ENCODE results near the gene USP49. TPM values are rescaled to one million over a fixed set of nuclear protein-coding genes. Genes with fewer than 3 reads are reported as not detected.

The USP49 gene
- 1.3 and 2.1 TPM in 2 replicates for total RNA-seq

GRCh38 chr6:41895300-41896233 is at the start of gene USP49:
USP49 (minus strand) TSS chr6:41895375; CDS start chr6:41806983, 88,392 bp downstream.

GRCh38 chr6:41941280-41942066 is 46.3 kb upstream of the USP49 start, which contains the start of gene CCND3:
CCND3 (minus strand) TSS chr6:41941808; CDS start chr6:41941649, 159 bp downstream.

GRCh38 chr6:41920921-41921711 is 25.9 kb upstream of the USP49 start, which contains the start of the genes BYSL and MED20:
BYSL (plus strand) TSS chr6:41921499; CDS start chr6:41921563, 64 bp downstream.
MED20 (minus strand) TSS chr6:41921139; CDS start chr6:41921018, 121 bp downstream.

DNA sequence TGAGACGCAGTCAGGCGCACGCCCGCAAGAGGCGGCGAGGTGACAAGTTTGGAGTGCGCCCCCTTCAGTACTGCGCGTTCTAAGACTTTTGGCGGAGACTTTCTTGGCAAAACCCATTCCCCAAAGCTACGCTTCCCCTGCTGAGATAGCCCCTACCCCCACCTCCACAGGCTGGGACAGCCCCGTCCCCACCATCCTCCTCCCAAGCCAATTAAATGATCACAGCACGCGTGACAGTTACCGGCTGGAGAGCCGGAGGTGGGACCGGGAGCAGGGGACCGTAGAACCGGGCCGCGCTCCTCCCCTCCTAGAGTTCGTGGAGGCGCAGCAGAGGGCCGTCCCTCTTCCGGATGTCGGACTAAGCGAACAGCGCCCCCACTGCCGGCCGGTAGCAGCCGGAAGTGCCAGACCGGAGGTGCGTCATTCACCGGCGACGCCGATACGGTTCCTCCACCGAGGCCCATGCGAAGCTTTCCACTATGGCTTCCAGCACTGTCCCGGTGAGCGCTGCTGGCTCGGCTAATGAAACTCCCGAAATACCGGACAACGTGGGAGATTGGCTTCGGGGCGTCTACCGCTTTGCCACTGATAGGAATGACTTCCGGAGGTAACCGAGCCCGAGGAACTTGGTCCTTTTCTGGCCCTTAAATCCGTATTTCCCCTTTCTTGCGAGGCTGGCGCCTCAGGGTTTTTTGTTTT is 107.8 kb downstream of the USP49 start, which contains the start of gene TOMM6:
TSS of gene TOMM6 (plus strand) at position 476 of the 699 bp plus-strand sequence. CDS start at position 480, 4 bp downstream.

GRCh38 chr6:41780551-41781365 is 114.4 kb downstream of the USP49 start, which contains the start of gene PRICKLE4:
PRICKLE4 (plus strand) TSS chr6:41780782; CDS start chr6:41783474, 2,692 bp downstream.

DNA sequence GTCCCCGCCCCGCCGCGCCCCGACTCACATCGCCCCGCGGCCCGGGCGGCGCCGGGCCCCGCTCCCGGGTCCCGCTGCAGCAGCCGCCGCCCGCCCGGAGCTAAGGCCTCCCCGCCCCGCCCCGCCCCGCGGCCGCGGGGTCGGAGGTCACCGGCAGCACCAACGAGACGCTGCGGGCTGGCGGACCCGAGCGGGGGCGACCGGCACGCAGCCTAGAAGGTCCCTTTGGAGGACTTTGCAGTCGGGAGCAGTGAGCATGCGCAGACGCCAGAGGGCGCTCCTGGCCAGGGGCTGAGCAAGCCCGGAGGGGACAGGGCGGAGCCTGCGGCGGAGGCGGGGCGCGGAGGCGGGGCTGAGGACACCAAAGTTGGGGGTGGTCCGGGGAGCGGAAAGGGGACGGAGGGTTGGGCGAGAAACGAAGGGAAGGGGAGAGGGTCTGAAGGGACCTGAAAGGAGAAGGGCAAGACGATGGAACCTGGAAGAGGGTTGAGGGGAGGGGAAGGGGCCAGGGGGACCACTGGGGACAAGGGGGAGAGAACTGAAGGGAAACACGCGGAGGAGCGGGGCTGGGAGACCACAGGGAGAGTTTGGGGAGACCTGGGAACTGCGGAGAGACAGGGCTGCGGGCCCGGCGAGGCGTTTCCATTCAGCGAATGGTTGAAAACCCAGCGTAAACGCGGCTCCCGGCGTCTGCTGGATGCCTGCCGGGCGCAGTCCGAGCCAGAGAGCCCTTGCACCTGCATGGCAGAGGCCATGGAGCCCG is 115.2 kb downstream of the USP49 start, which contains the start of gene FRS3:
TSS of gene FRS3 (minus strand) at position 113 of the 763 bp plus-strand sequence. CDS start 2,913 bp downstream, outside the sequence.

GRCh38 chr6:41747256-41748101 is 147.7 kb downstream of the USP49 start, which contains the start of gene PGC:
PGC (minus strand) TSS chr6:41747397; CDS start chr6:41747334, 63 bp downstream.

Other genes starting within 250 kb of the USP49 start
- gene TFEB, start 159.8 kb downstream of the USP49 start, total RNA-seq = 2.5 and 3.4 TPM in 2 replicates
- not detected in 2 replicates for gene PGC, start 148.0 kb downstream of the USP49 start, total RNA-seq
- 0.66 and 1.1 TPM in 2 replicates for gene FRS3, start 115.5 kb downstream of the USP49 start, total RNA-seq
- 0.12 and 0.26 TPM in 2 replicates for gene PRICKLE4, start 114.6 kb downstream of the USP49 start, total RNA-seq
- 48.1 and 66.3 TPM in 2 replicates for gene TOMM6, start 107.7 kb downstream of the USP49 start, total RNA-seq
- gene MED20, start 25.8 kb upstream of the USP49 start, total RNA-seq = 22.4 and 23.3 TPM in 2 replicates
- gene BYSL, start 26.1 kb upstream of the USP49 start, total RNA-seq = 10.6 and 21.0 TPM in 2 replicates
- 18.8 and 28.5 TPM in 2 replicates for gene CCND3, start 46.4 kb upstream of the USP49 start, total RNA-seq
- 7.7 and 12.1 TPM in 2 replicates for gene TAF8, start 155.1 kb upstream of the USP49 start, total RNA-seq
- 0.13 and 0.31 TPM in 2 replicates for gene C6orf132, start 247.2 kb upstream of the USP49 start, total RNA-seq